ENCODE results near the gene RTL10. TPM values are rescaled to one million over a fixed set of nuclear protein-coding genes. Genes with fewer than 3 reads are reported as not detected.
"Not testable (repeated sequence)": the region's sequence is repeated elsewhere in the genome, so short reads cannot be mapped to it uniquely, and the experiment has no call there.

RTL10 gene
- polyA plus RNA-seq, 1 of the 3 experiments (the other 2 are of a cell fraction), result 7.8 TPM

DNA sequence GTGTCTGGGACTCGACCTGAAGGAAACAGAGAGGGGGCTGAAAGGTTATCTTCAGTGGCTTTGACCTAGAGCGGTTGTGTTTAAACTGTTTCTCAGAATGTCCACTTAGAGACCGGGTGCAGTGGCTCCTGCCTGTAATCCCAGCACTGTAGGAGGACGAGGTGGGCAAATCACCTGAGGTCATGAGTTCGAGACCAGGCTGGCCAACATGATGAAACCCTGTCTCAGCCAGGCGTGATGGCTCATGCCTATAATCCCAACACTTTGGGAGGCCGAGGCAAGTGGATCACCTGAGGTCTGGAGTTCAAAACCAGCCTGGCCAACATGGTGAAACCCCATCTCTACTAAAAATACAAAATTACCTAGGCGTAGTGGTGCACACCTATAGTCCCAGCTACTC, 28.8 kb upstream of the RTL10 start:
- not testable (repeated sequence) for H3K36me3 ChIP-seq (replicated peaks in 1 of 2; ENCODE audit: control insufficient read depth in 1 of 2, insufficient read depth in 2 of 2, low read length in 1 of 2); DNase-seq
- peaks cover 18% of the 10 kb centered on the region for H3F3A ChIP-seq (replicated peaks; ENCODE audit: insufficient read depth)

DNA sequence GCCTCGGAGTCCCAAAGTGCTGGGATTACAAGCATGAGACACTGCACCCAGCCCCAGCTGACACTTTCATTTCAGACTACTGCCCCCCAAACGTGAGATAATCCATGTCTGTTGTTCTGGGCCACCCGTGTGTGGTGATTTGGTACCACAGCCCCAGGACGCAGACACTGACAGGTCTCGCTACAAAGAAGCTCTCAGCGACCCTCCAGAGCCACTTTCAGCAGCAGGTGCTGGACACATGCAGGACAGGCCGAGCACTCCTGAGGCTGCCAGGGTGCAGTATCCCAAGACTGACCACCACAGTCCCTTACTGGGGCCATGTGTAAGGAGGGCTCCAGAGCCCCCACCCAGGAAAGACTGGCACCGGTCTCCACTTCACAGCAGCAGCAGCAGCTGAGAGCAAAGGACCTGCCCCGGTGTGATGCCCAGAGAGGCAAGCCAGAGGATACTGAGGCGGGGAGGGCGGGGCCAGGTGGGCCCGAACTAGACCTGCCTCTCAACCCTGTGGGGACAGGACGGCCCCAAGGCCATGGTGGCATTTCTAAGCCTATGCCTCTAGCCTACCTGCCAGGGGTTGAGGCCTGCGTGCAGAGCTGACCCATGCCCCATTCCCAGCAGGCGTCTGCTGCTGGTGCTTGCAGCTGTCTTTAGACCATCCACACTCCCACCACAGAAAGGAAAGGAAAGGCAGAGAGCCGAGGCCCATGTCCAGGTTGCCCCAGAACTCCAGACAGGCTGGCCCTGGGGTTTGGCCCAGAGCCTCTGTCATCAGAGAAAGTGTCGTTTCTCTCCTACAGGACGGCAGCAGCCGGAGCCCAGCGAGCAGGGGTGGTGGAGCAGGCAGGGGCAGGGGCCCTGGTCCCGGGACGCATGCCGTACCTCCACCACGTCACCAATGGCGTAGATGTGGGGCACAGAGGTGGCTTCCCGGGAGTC, 28.0 kb upstream of the RTL10 start:
- peaks cover 18% of the 10 kb centered on the region for H3F3A ChIP-seq (replicated peaks; ENCODE audit: insufficient read depth)
- peak overlapping the region; percentile 52 for H3K4me2 ChIP-seq
- no peaks in the 10 kb centered on the region for H3K36me3 ChIP-seq (replicated peaks in 1 of 2; ENCODE audit: control insufficient read depth in 1 of 2, insufficient read depth in 2 of 2, low read length in 1 of 2)
- H3K9me2 ChIP-seq, result no peaks in the 10 kb centered on the region
- H3K79me2 ChIP-seq (ENCODE audit: insufficient read depth), result peaks cover 26% of the 10 kb centered on the region; the same call in 1 of the 2 replicates
- H3K4me3 ChIP-seq (ENCODE audit: low read depth in 2 of 2, low read length in 1 of 2), result no peak overlapping the region
- H4K20me1 ChIP-seq (ENCODE audit: insufficient read depth), result no peaks in the 10 kb centered on the region
- TF ChIP-seq IRF3 (IDR thresholded peaks at IDR 0.05; ENCODE audit: low read depth, low read length) (no peak), YY1 (IDR thresholded peaks at IDR 0.05; ENCODE audit: low read depth) (no peak), FOSL2 (IDR thresholded peaks at IDR 0.05; ENCODE audit: borderline replicate concordance, low read depth) (no peak), RXRA (IDR thresholded peaks at IDR 0.05; ENCODE audit: borderline replicate concordance, low read depth) (no peak), TAF1 (IDR thresholded peaks at IDR 0.05; ENCODE audit: borderline replicate concordance, low read depth, low read length) (no peak), USF2 (IDR thresholded peaks at IDR 0.05; ENCODE audit: borderline replicate concordance, low read depth, low read length) (no peak), REST (IDR thresholded peaks at IDR 0.05; ENCODE audit: low read depth, low read length) (no peak), EZH2phosphoT487 (IDR thresholded peaks at IDR 0.05; ENCODE audit: borderline replicate concordance, low read depth) (no peak), TCF12 (IDR thresholded peaks at IDR 0.05) (no peak), RCOR1 (IDR thresholded peaks at IDR 0.05; ENCODE audit: low read length) (no peak)
- TF ChIP-seq, protein P1, sequence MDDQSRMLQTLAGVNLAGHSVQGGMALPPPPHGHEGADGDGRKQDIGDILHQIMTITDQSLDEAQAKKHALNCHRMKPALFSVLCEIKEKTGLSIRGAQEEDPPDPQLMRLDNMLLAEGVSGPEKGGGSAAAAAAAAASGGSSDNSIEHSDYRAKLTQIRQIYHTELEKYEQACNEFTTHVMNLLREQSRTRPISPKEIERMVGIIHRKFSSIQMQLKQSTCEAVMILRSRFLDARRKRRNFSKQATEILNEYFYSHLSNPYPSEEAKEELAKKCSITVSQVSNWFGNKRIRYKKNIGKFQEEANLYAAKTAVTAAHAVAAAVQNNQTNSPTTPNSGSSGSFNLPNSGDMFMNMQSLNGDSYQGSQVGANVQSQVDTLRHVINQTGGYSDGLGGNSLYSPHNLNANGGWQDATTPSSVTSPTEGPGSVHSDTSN (IDR thresholded peaks at IDR 0.05), result no peak
- TF ChIP-seq, protein P2, sequence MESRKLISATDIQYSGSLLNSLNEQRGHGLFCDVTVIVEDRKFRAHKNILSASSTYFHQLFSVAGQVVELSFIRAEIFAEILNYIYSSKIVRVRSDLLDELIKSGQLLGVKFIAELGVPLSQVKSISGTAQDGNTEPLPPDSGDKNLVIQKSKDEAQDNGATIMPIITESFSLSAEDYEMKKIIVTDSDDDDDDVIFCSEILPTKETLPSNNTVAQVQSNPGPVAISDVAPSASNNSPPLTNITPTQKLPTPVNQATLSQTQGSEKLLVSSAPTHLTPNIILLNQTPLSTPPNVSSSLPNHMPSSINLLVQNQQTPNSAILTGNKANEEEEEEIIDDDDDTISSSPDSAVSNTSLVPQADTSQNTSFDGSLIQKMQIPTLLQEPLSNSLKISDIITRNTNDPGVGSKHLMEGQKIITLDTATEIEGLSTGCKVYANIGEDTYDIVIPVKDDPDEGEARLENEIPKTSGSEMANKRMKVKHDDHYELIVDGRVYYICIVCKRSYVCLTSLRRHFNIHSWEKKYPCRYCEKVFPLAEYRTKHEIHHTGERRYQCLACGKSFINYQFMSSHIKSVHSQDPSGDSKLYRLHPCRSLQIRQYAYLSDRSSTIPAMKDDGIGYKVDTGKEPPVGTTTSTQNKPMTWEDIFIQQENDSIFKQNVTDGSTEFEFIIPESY (IDR thresholded peaks at IDR 0.05; ENCODE audit: borderline replicate concordance, low read depth), result no peak
- CTCF ChIA-PET, result interaction anchor here (1.0 to 3.3 kb wide), 6 partner anchors 8 to 152 kb away, joined by 3 to 23 read pairs (median 4); no protein-coding TSS in a partner anchor
- peak overlapping the region in 1 of 2 experiments; percentile 73; a peak in 2 of 4 replicates for H3K27ac ChIP-seq (ENCODE audit: low read depth in 2 of 2, low read length in 1 of 2)
- WGBS (ENCODE audit: low lambda C conversion rate), result 91% methylated on average over 14 of the region's 26 CpGs
- H3K9me3 ChIP-seq, result no peaks in the 10 kb centered on the region
- DNase-seq, result peak; percentile 29
- no peaks in the 10 kb centered on the region for H3K27me3 ChIP-seq (ENCODE audit: insufficient read depth)
- 0 out of 2 replicates have a peak overlapping the region, but pooled peaks have one; percentile 62 for H3K9ac ChIP-seq
- no peak overlapping the region for H2AFZ ChIP-seq (ENCODE audit: low read depth)
- H3K4me1 ChIP-seq (ENCODE audit: control insufficient read depth in 1 of 2, insufficient read depth in 2 of 2, low read depth in 1 of 2, low read length in 1 of 2), result peaks cover 25 to 49% of the 10 kb centered on the region in 2 experiments; a peak in 3 of 4 replicates
- POLR2A ChIA-PET, result no interaction called here

More for the DNA sequence above, 28.8 kb upstream of the RTL10 start:
- CTCF ChIA-PET, result interaction anchor here (1.0 to 2.2 kb wide), 3 partner anchors 19 to 152 kb away, joined by 3 to 18 read pairs (median 4); no protein-coding TSS in a partner anchor
- POLR2A ChIA-PET; H3K27me3 ChIP-seq (ENCODE audit: insufficient read depth); H3K9me2 ChIP-seq; H2AFZ ChIP-seq (ENCODE audit: low read depth); H3K27ac ChIP-seq (ENCODE audit: low read depth in 2 of 2, low read length in 1 of 2); H3K4me3 ChIP-seq (ENCODE audit: low read depth in 2 of 2, low read length in 1 of 2); H4K20me1 ChIP-seq (ENCODE audit: insufficient read depth); H3K9ac ChIP-seq; H3K4me2 ChIP-seq; H3K9me3 ChIP-seq: not testable (repeated sequence)
- Histone ChIP-seq H3K79me2 (ENCODE audit: insufficient read depth) (peaks cover 20% of the 10 kb centered on the region; the same call in 1 of the 2 replicates), H3K4me1 (ENCODE audit: control insufficient read depth in 1 of 2, insufficient read depth in 2 of 2, low read depth in 1 of 2, low read length in 1 of 2) (peaks cover 25 to 49% of the 10 kb centered on the region in 2 experiments; a peak in 3 of 4 replicates)
- 100% methylated on average over 6 of the region's 8 CpGs for WGBS (ENCODE audit: low lambda C conversion rate)
